HS-5 (cell line): ENCODE results near the gene TANC1.

Experiments
- DNase-seq: peaks from one replicate; pipeline ENCODE4 v3.0.0-alpha.2; 2012; ENCODE audit warnings: low read depth

TANC1 gene

DNA sequence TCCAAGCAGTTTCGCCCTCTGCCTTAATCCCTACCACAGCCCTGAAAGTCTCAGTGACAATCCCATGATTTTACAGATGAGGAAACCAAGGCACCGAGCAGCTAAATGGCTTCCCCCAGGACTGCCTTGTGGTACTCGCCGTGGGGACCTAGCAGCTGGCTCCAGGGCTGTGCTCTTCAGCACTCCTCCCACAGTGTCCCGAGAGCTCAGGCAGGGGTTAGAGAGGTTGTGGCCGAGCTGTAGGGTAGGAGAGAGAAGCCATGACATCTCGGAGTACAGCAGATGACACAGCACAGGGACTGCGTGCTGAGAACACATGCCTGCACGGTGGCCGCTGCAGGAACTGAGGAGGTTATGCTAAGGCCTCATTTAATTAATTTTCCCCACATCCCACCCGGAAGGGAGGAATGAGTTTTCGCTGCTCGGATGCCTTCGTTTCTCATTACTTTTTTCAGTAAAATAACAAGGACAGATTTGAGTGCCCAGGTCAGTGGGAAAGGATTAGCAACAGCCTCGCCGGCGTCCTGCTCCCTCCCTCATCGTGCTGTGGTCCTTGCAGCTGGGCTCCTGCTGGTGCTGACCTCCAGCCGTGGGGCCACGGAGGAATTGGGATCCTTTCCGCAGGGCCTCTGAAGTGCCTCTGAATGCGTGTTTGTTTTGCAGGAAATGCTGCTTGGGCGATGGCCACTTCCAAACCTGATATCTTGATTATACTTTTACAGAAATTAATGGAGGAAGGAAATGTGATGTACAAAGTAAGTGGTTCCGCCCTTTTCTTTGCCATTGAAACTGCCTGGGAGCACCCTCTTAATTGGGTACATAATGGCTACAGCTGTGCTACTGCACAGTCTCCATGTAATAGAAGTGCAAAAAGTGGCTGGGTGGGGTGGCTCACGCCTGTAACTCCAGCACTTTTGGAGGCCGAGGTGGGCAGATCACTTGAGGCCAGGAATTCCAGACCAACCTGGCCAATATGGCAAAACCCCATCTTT is 256.9 kb downstream of the TANC1 start:
- DNase-seq = no peak

DNA sequence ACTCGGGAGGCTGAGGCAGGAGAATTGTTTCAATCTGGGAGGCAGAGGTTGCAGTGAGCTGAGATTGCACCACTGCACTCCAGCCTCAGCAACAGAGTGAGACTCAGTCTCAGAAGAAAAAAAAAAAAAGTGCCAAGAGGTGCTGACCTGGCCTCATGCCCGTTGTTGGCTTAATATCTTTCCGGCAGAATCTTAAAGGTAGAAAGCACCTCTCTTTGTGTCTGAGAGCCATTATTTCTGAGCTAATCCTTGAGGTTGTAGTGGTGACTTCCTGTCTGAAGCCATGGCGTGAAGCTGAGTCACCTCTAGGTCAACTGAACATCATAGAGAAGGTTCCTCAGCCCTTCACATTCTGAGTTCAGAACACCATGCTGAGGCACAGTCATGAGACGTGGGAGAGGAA is 257.6 kb downstream of the TANC1 start:
- DNase-seq = no peak

DNA sequence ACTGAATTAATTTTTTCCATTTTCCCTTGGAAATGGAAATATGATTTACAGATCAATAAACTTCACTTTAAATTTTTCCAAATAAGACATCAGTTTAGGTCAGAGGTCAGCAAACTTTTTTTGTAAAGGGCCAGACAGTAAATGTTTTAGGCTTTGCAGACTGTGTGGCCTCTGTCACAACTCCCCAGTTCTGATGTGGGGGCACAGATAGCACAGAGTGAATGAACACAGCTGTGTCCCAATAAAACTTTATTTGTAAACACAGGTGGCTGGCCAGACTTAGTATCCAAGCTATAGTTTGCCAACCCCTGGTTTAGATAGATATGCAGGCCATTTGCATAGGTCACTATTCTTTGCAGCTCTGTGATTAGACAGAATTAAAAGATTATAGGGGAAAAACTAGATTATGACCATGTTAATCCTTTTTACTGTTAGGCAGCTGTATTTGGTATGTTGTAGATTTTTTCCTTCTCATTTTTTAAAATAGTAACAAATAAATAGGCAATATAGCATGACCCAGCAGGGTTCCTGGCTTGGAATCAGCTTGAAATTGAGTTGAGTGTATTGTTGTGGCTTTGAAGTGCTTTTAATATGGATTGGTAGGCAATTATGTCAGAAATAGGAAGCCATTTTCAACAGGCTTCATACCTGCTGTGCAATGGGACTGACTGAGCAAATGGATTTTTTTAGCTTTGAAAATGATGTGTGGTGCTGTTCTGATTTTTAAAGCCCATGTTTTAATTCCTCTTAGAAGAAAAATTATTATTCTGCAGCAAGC is 258.4 kb downstream of the TANC1 start:
- DNase-seq = no peak

DNA sequence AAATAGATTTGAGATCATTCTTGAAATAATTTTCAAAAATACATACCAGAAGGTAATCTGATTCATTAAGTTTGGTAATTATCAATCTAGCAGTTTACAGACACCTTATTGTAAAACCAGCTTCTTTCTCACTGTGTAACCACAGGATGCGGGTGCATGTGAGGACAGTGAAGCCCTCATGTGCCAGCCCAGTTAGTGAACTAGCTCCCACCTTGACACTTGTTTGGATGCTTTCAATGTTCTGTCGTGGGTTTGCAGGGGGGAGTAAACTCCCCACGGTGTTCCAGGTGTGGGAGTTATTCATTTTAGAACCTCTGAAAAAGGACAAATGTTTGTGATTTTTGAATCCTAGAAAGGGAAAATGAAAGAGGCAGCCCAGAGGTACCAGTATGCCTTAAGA is 259.0 kb downstream of the TANC1 start:
- no peak for DNase-seq

DNA sequence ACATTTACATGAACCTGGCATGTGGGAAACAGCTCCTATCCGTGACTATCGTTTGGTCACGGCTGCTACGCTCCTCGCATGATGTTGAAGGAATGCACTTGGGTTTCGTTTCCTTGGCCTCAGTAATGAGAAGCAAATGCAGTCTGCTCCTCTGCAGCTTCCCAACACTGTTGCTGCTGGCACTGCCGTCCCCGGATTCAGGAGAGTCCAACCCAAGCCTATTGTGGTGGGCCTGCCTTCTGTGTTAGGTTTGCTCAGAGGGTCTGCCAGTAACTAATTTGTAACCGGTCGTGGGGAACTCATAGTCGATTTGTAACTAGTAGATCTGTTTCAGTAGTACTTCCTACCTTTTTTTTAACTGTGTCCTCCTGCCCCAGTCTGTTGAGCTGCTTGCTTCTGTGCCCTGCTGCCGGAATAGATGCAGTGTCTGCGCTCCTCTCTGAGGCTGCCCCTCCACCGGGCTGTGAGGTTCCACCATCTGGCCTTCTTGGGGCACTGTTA is 259.7 kb downstream of the TANC1 start:
- DNase-seq = no peak

DNA sequence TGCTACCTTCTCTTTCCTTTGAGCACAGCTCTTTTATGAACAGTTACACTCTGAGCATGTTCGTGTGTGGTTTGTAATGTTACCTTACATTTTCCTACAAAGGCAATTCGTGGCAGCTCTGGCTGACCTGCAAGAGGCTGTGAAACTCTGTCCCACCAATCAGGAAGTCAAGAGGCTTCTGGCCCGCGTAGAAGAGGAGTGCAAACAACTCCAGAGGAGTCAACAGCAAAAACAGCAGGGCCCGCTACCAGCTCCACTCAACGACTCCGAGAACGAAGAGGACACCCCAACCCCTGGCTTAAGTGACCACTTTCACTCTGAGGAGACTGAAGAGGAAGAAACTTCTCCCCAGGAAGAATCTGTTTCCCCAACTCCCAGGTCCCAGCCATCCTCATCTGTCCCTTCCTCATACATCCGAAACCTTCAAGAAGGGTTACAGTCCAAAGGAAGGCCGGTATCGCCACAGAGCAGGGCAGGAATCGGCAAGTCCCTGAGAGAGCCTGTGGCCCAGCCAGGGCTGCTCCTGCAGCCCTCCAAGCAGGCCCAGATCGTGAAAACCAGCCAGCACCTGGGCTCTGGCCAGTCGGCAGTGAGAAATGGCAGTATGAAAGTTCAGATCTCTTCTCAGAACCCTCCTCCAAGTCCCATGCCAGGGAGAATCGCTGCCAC is 261.2 kb downstream of the TANC1 start:
- DNase-seq = no peak

DNA sequence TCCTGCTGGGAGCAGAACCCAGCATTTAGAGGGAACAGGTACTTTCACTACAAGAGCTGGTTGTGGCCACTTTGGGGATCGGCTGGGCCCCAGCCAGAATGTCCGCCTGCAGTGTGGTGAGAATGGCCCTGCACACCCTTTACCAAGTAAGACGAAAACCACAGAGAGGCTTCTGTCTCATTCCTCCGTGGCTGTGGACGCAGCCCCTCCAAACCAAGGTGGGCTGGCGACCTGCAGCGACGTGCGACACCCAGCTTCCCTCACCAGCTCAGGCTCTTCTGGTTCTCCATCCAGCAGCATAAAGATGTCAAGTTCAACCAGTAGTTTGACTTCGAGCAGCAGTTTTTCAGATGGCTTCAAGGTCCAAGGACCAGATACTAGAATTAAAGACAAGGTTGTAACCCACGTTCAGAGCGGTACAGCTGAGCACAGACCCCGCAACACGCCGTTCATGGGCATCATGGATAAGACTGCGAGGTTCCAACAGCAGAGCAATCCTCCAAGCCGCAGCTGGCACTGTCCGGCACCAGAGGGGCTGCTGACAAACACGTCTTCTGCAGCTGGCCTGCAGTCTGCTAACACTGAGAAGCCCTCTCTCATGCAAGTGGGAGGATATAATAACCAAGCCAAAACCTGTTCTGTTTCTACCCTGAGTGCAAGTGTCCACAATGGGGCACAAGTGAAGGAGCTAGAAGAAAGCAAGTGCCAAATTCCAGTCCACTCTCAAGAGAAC is 261.9 kb downstream of the TANC1 start:
- no peak for DNase-seq

DNA sequence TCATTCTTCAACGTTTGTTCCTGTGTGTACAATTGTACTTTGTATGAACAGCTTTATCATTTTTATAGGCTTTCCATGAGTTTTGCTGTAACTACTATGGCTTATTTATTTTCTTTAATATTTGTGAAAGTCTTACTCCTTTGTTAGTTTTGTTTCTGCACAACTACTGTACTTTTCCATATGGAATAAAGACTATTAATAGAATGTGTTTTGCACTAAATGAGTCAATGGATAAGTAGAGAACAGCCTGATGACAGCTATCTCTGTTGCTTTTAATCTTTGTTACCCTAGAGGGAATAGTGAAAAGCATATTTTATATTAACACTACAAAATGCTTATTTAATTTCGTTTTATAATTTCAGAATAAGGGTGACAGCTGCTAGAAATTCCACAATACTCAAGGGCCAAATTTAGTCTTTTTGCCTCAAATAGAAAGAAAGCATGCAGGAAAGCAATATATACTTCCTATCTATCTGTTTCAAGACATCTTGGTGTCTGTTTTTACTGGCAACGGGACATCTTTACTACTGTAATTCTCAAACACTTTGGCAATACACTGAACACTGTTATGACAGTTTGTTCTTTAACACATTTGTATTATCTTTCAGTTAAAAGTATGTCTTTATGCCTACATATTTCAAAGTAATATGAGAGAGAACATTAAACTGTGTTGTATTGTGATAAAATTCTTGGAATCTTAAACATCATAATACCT is 264.2 kb downstream of the TANC1 start:
- no peak for DNase-seq

DNA sequence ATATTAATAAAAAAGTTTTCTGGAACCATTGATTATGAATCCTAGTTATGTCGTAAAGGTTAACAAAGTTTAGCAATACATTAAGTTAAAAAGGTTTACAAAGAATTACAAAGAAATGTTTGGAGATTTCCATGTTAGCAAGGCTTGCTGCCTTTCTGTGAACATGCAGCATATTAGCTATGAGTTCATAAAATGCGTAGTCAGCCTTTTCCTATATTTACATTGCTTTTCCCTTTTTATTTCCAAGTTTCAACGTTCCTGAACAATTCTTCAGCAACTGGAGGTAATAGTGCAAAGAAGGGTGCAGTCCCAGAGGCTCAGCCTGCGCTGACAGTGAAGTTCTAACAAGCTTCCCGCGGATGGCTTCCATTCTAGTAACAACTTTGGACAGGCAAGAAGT is 266.4 kb downstream of the TANC1 start:
- no peak for DNase-seq

DNA sequence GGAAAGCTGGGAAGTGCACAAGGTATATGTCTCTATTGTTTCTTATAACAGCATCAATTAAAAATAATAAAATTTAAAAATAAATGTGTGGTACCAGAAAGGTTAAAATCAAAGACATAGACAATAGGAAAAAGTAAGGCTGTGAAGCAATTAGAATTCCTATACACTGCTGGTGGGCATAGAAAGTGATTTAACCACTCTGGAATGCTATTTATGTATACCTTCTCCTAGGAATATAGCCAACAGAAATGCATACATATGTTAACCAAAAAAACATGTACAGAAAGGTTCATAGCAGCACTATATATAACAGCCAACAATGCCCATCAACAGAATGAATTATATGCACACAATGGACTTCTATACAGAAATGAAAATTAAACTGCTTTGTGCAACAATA is 275.1 kb downstream of the TANC1 start:
- peak; percentile 42 for DNase-seq

DNA sequence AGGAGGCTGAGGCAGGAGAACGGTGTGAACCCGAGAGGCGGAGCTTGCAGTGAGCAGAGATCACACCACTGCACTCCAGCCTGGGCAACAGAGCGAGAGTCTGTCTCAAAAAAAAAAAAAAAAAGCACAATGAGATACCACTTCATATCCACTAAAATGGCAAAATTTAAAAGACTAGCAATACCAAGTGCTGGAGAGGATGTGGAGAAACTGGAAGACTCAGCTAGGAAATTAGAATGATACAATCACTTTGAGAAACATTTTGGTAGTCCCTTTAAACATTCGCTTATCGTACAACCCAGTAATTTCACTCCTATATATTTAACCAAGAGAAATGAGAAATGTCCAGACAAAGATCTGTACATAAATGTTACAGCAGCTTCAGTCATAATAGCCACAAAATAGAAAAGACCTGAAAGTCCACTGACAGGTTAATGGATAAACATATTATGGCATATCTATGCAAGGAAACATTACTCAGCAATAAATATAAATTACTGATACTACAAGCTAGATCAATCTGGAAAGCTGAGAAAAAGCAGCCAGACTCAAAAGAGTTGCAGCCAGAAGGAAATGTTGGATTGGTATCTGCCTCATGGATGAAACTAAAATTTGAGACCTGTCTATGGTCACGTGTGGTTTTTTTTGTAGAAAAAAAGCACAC is 278.0 kb downstream of the TANC1 start:
- no peak for DNase-seq

DNA sequence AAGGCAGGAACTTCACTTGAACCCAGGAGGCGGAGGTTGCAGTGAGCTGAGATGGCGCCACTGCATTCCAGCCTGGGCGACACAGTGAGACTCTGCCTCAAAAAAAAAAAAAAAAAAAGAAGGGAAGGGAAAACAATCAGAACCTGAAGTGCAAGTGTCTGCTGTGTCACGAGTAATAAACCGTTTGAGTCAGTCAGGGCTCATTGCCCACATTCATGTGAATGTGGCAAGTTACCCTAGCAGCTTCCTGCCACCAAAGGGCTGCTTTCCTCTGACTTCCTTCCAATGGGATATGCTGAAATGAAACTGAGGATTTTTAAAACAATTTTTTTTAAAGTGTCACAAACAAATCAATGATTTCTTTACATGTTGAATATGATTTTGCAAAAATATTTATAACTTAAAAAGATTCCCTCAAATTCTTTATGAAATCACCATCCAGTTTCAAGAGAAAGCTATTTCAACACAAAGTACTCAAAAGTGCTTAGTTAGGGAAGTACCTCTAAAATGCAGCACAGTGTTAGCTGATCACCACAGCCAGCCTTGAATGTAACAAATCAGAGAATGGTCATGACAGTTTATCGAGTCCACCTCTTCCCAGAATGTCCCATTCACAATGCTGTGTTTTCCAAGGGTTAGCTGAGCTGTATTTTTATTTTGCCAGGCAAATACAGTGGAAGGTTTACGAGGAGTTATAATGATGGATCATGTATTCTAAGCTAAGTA is 281.7 kb downstream of the TANC1 start:
- peak; percentile 81 for DNase-seq

DNA sequence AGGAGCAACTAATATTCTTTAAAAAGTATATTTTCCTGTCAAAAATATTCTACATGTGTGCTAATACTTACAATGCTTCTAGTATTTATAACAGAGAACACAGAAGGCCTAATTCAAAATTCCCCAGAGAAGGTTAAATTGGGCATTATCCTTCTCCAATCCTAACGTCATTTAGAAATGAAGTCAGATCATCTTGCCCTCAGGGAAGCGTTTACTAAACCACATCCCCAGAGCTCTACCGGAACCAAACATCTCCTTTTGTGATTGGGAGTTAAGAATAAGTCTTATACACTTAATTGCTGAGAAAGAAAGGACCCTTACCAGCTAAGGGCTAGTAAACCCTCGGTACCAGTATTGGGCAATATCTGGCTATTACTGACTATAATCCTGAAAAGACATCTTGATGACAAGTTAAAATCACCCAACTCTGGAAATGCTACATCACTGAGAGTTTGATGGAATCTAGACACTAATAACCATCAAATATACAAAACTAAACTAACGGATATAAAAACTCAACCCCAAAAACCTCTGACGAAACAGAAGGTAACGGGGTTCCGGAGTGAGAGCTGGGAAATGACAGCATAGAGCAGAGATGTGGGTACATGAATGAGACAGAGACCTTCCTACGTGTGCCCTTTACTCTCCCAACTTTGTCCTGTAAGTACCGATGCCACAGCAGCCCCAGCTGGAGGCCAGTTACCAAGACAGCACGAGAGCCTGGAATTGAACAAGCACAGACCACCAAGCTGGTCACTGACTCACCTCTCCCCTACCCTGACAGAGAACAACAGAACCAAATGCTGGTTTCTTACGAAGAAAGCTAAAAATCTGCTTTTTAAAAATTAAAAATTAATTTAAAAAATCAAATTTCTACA is 283.1 kb downstream of the TANC1 start:
- no peak for DNase-seq

DNA sequence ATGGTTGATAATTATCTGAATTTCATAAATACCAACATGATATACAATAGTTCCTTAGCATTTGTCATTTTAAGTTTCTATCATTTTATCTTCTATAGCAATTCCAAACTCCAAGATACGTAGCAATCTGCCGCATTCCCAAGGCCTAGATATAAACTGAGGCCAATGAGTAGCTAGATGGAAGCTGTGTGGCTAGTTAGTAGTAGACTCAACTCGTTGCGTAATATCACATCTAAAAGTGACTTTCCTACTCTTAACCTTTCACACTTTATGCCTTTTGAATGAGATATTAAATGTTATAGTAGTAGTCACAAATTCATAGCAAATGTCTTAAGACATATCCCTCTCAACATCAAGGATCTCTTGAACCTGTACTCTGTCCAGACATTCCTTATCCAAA is 284.5 kb downstream of the TANC1 start:
- no peak for DNase-seq

DNA sequence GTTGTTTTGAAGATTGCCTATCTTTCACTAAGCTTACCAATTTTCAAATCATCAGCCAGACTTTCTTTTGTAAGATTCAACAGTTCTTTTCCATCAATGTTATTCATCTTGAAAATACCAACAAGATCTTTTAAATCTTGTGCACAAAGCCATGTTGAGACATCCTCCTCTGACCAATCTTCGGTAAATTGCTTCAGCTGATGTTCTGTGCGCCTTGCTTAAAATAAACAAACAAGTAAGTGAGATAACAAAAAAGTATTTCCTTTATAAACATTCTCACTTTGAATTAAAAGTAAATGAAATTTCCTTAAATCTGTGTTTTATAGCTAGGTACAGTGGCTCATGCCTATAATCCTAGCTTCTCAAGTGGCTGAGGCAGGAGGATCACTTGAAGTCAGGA is 287.7 kb downstream of the TANC1 start:
- no peak for DNase-seq

DNA sequence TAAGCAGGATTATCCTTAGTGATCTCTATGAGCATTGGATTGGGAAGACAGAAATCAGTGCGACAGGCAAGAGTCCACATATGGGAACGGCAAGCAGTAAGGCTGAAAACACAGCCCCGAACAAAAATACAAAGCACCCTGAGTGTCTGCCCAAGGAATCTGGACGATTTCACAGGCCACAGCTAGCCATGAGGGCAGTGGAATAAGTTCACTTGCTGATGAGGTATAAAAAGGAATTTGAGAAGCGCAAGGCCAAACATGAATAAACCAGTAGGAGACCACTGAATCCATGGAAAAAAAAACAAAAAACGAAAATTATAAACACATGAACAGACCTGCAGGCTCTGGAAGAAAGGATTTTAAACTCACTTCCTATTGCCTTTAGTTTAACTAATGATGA is 293.8 kb downstream of the TANC1 start:
- DNase-seq = no peak

DNA sequence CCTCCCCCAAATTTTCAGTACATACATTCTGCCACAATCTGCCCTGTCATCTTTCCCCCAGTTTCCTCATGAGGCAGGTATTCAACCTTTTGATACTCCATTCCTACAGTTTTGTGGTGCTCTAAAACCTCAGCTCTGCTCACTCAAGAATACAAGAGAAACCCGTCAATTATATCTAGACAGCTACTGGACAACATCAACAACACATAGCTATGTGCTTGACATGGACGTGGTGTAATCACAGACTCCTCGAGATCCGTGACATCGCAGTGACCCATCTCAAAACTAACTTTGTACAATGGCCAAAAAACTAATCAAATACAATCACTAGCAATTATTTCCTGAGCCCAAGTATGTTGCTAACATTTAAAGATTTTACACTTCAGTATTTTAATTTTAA is 294.5 kb downstream of the TANC1 start:
- no peak for DNase-seq

DNA sequence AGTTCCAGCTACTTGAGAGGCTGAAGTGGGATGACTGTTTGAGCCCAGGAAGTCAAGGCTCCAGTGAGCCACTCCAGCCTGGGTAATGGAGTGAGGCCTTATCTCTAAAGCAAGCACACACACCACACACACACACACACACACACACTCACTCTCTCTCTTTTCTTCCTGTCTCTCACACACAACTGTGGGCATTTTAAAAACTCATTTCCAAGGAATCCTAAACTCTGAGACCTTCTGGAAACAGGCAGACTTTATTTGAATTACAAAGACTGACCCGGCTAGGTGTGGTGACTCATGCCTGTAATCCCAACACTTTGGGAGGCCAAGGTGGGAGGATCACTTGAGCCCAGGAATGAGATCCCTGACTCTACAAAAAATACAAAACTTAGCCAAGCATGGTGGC is 296.7 kb downstream of the TANC1 start:
- no peak for DNase-seq

DNA sequence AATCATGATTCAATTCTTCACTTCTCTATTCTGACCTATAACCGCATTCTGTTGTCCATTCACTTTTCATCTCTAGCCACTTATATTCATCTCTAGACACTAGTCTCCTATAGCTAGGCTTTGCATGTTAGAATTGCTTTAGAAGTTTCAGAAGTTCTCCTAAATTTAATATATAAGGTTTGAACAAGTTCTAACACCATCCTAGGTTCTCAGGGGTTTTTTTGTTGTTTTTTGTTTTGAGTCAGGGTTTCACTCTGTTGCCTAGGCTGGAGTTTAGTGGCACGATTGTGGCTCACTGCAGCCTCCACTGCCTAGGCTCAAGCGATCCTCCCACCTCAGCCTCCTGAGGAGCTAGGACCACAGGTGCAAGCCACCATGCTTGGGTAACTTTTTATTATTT is 298.1 kb downstream of the TANC1 start:
- DNase-seq = no peak
